Kidney capillary endothelial cell (primary cell): ENCODE data around the gene AFMID.
"Not testable (repeated sequence)": the region's sequence is repeated elsewhere in the genome, so short reads cannot be mapped to it uniquely, and the experiment has no call there.

Source experiments
- DNase-seq: peaks from one replicate; pipeline ENCODE4 v3.0.0-alpha.2; 2018; ENCODE audit warnings: low spot score

AFMID gene

GRCh38 chr17:78238823-78239488 lies 51.8 kb downstream of the AFMID start:
- no peak for DNase-seq

- no peak for DNase-seq
These were observed 52.3 kb downstream of the AFMID start for GRCh38 chr17:78239489-78239931.

GRCh38 chr17:78240012-78240655 lies 53.0 kb downstream of the AFMID start:
- DNase-seq: no peak

- no peak for DNase-seq
These were observed 53.7 kb downstream of the AFMID start for GRCh38 chr17:78240839-78241238.

GRCh38 chr17:78241277-78242023 lies 54.3 kb downstream of the AFMID start:
- no peak for DNase-seq

- no peak for DNase-seq
These were observed 55.0 kb downstream of the AFMID start for GRCh38 chr17:78242024-78242742.

GRCh38 chr17:78247304-78247703 lies 60.1 kb downstream of the AFMID start:
- no peak for DNase-seq

- no peak for DNase-seq
These were observed 61.1 kb downstream of the AFMID start for GRCh38 chr17:78248051-78248914.

- DNase-seq: no peak
These were observed 62.1 kb downstream of the AFMID start for GRCh38 chr17:78249074-78249817.

GRCh38 chr17:78249818-78250806 lies 63.0 kb downstream of the AFMID start:
- DNase-seq: no peak

GRCh38 chr17:78250891-78251772 lies 64.0 kb downstream of the AFMID start:
- peak; percentile 88 for DNase-seq

GRCh38 chr17:78251773-78252103 lies 64.6 kb downstream of the AFMID start:
- DNase-seq: no peak

GRCh38 chr17:78252111-78252634 lies 65.0 kb downstream of the AFMID start:
- no peak for DNase-seq

GRCh38 chr17:78252701-78253635 lies 65.8 kb downstream of the AFMID start:
- DNase-seq: no peak

- not testable (repeated sequence) for DNase-seq
These were observed 66.4 kb downstream of the AFMID start for GRCh38 chr17:78253636-78253945.

- peak; percentile 67 for DNase-seq
These were observed 66.9 kb downstream of the AFMID start for GRCh38 chr17:78253946-78254672.
